Colonic mucosa (tissue), 4 donors: Measurements from ENCODE around the gene PRR23B. TPM values are rescaled to one million over a fixed set of nuclear protein-coding genes. Genes with fewer than 3 reads are reported as not detected.

Experiments used
- DNase-seq: peaks from one replicate; pipeline ENCODE4 v3.0.0-alpha.2; 2020
- H3K27ac ChIP-seq: fragments of 200-600 bp; one replicate; pipeline ENCODE4 v1.8.0; 2021
- H3K27me3 ChIP-seq: fragments of 200-600 bp; one replicate; pipeline ENCODE4 v1.8.0; 2021
- H3K36me3 ChIP-seq: fragments of 200-600 bp; one replicate; pipeline ENCODE4 v1.8.0; 2021
- H3K4me1 ChIP-seq: fragments of 200-600 bp; one replicate; pipeline ENCODE4 v1.8.0; 2021; ENCODE audit warnings: mild to moderate bottlenecking
- H3K4me3 ChIP-seq: fragments of 200-600 bp; one replicate; pipeline ENCODE4 v1.8.0; 2021
- H3K9ac ChIP-seq, 2 donors: one replicate each; pipeline ENCODE4 v1.7.0; 2013; ENCODE audit warnings: control low read depth in 2 of 2, low read depth in 2 of 2, low read length in 2 of 2
- H3K9me3 ChIP-seq: fragments of 200-600 bp; one replicate; pipeline ENCODE4 v1.8.0; 2021
- CTCF ChIP-seq: fragments of 200-600 bp; IDR thresholded peaks from one replicate; pipeline ENCODE4 v1.8.0; 2022; ENCODE audit warnings: antibody characterized with exemption, mild to moderate bottlenecking
- intact Hi-C: fragments of 100-400 bp; cut with DNase I; formaldehyde crosslinking; loops from one replicate; pipeline ENCODE4 v1.14.1; 2022
- total RNA-seq, 2 donors: library from RNA; stranded (reverse); fragmentation: NEBNext Ultra II Directional in 1 of 2; extraction: Animal tissue kit (Norgen Biotek cat#: 25700) in 1 of 2; gene quantifications; one replicate each; pipeline ENCODE4 v1.2.1, GENCODE V29; 2021
- donor health status: healthy.
- donor health status: DM: no; HTN: no; CAD: no.
- donor health status: DM: no; HTN: no; CAD: no.

The PRR23B gene
- total RNA-seq, 2 donors from 2014 or later = not detected

GRCh38 chr3:138972941-138973340, 47.8 kb downstream of the PRR23B start:
- no peak for DNase-seq
- H3K27ac ChIP-seq = no peak overlapping the region
- intact Hi-C loops = no loop called here
- no peaks in the 10 kb centered on the region for H3K36me3 ChIP-seq
- no peaks in the 10 kb centered on the region for H3K4me1 ChIP-seq
- H3K9me3 ChIP-seq = no peaks in the 10 kb centered on the region
- no peak for TF ChIP-seq CTCF
- H3K4me3 ChIP-seq = no peak overlapping the region
- H3K27me3 ChIP-seq = no peaks in the 10 kb centered on the region
- no peak overlapping the region for H3K9ac ChIP-seq

- Histone ChIP-seq H3K27ac (no peak overlapping the region), H3K36me3 (no peaks in the 10 kb centered on the region), H3K4me3 (no peak overlapping the region), H3K27me3 (no peaks in the 10 kb centered on the region), H3K9ac (no peak overlapping the region), H3K4me1 (no peaks in the 10 kb centered on the region), H3K9me3 (no peaks in the 10 kb centered on the region)
- no peak for DNase-seq
- no peak for TF ChIP-seq CTCF
- intact Hi-C loops = no loop called here
Observed at GRCh38 chr3:138971766-138972320, 48.9 kb downstream of the PRR23B start.

Other genes with a start within 250 kb of the PRR23B start
- gene PIK3CB, start 186.0 kb downstream of the PRR23B start, total RNA-seq = 10 to 100 TPM; 43.4 to 51.5 TPM
- gene FOXL2, start 73.8 kb downstream of the PRR23B start, total RNA-seq = under 1 TPM in 1 of 2 donors, not detected in 1; 0.07 TPM
- not detected for gene FOXL2NB, start 73.7 kb downstream of the PRR23B start, total RNA-seq
- gene PRR23A, start 14.7 kb downstream of the PRR23B start, total RNA-seq = not detected
- gene PRR23C, start 24.0 kb upstream of the PRR23B start, total RNA-seq = not detected